SH-SY5Y (cell line): ENCODE measurements around the gene BCL6B.

Experiments used
- GATA2 ChIP-seq: IDR thresholded peaks from 2 replicates; pipeline ENCODE4 v1.6.1; 2011; ENCODE audit warnings: mild to moderate bottlenecking, low read depth, low read length
- GATA3 ChIP-seq: IDR thresholded peaks from 2 replicates; pipeline ENCODE4 v1.6.1; 2011; ENCODE audit warnings: low read depth, mild to moderate bottlenecking, low read length, moderate library complexity

DNA sequence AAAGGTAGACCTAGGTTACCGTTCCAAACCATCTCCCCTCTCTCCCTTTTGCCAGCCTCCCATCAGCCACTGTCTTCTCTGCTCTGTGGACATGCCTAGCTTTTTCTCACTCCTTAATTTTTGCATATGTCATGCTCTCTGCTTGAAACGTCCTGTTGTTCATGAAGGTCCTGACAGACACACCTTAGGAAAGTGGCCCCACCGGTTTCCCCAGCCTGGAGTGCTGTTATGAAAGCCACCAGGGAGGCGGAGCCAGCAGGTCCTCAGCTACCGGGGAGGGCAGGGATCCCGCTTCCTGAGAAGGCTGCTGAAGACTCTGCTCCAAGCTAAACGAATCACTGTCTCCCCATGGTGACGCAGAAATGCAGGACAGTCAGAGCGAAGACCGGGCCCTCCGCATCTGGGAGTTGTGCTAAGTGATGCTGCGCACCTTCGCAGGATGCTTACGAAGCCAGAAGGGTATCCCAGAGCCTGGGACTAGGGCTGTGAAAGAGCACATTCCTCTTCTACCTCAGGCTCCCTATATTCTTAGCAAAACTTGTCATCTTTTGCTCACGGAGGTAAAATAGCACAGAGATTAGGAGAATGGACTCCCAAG is 23.4 kb downstream of the BCL6B start:
- no peak for TF ChIP-seq GATA2
- TF ChIP-seq GATA3: no peak
